ENCODE data around the gene FAM111A. TPM values are rescaled to one million over a fixed set of nuclear protein-coding genes. Genes with fewer than 3 reads are reported as not detected.

The FAM111A gene
- total and polyA plus RNA-seq, 9 of the 15 experiments (the other 6 are each of a cell fraction or from before 2014, with no cell fraction given) = 14.8 to 30.6 (median 20.1) TPM

DNA sequence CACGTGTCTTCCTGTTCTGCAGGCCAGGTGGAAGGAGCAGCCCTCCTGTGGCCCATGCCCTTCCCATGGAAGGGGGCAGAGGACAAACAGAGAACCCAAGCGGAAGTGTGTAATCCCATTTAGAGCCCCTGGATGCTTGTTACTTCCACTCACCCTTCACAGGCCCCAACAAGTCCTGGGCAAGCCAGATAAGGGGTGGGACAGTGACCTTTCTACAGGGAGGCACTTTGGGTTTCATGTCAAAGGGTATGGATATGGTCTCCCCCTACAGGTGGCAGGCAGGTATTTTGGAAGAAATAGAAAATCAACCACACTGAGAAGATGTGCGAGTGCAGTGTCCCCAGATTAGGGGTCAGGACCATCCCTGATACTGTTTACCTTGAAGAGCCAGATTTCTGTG lies 58.7 kb downstream of the FAM111A start (continued):
- TF ChIP-seq, protein P1, sequence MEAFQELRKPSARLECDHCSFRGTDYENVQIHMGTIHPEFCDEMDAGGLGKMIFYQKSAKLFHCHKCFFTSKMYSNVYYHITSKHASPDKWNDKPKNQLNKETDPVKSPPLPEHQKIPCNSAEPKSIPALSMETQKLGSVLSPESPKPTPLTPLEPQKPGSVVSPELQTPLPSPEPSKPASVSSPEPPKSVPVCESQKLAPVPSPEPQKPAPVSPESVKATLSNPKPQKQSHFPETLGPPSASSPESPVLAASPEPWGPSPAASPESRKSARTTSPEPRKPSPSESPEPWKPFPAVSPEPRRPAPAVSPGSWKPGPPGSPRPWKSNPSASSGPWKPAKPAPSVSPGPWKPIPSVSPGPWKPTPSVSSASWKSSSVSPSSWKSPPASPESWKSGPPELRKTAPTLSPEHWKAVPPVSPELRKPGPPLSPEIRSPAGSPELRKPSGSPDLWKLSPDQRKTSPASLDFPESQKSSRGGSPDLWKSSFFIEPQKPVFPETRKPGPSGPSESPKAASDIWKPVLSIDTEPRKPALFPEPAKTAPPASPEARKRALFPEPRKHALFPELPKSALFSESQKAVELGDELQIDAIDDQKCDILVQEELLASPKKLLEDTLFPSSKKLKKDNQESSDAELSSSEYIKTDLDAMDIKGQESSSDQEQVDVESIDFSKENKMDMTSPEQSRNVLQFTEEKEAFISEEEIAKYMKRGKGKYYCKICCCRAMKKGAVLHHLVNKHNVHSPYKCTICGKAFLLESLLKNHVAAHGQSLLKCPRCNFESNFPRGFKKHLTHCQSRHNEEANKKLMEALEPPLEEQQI (IDR thresholded peaks at IDR 0.05) = no peak
- TF ChIP-seq CXXC5 (CRISPR knock-in tag; IDR thresholded peaks at IDR 0.05) = no peak
- TF ChIP-seq LARP7 (IDR thresholded peaks at IDR 0.05) = no peak
- no peak for TF ChIP-seq ZNF77 (CRISPR knock-in tag; IDR thresholded peaks at IDR 0.05)
- no peak for TF ChIP-seq NR2C2 (CRISPR knock-in tag; IDR thresholded peaks at IDR 0.05)
- peak; percentile 28; the same call in 1 of the 2 replicates for TF ChIP-seq NR2C2 (tag; IDR thresholded peaks at IDR 0.05)
- no peak for TF ChIP-seq ZNF551 (CRISPR knock-in tag; IDR thresholded peaks at IDR 0.05)
- no peak for TF ChIP-seq RFX5 (IDR thresholded peaks at IDR 0.05; ENCODE audit: low read depth, low read length)
- TF ChIP-seq NCOA4 (IDR thresholded peaks at IDR 0.05; ENCODE audit: partially characterized antibody) = no peak
- TF ChIP-seq ZFP30 (CRISPR knock-in tag; IDR thresholded peaks at IDR 0.05; ENCODE audit: borderline replicate concordance) = no peak
- no peak for TF ChIP-seq DNMT1 (IDR thresholded peaks at IDR 0.05)
- TF ChIP-seq TAL1 (IDR thresholded peaks at IDR 0.05) = peak; percentile 17; the same call in 1 of the 2 replicates
- TF ChIP-seq, protein P2, sequence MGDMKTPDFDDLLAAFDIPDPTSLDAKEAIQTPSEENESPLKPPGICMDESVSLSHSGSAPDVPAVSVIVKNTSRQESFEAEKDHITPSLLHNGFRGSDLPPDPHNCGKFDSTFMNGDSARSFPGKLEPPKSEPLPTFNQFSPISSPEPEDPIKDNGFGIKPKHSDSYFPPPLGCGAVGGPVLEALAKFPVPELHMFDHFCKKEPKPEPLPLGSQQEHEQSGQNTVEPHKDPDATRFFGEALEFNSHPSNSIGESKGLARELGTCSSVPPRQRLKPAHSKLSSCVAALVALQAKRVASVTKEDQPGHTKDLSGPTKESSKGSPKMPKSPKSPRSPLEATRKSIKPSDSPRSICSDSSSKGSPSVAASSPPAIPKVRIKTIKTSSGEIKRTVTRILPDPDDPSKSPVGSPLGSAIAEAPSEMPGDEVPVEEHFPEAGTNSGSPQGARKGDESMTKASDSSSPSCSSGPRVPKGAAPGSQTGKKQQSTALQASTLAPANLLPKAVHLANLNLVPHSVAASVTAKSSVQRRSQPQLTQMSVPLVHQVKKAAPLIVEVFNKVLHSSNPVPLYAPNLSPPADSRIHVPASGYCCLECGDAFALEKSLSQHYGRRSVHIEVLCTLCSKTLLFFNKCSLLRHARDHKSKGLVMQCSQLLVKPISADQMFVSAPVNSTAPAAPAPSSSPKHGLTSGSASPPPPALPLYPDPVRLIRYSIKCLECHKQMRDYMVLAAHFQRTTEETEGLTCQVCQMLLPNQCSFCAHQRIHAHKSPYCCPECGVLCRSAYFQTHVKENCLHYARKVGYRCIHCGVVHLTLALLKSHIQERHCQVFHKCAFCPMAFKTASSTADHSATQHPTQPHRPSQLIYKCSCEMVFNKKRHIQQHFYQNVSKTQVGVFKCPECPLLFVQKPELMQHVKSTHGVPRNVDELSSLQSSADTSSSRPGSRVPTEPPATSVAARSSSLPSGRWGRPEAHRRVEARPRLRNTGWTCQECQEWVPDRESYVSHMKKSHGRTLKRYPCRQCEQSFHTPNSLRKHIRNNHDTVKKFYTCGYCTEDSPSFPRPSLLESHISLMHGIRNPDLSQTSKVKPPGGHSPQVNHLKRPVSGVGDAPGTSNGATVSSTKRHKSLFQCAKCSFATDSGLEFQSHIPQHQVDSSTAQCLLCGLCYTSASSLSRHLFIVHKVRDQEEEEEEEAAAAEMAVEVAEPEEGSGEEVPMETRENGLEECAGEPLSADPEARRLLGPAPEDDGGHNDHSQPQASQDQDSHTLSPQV (IDR thresholded peaks at IDR 0.05) = no peak
- TF ChIP-seq ZNF140 (CRISPR knock-in tag; IDR thresholded peaks at IDR 0.05) = no peak
- TF ChIP-seq ZNF79 (CRISPR knock-in tag; IDR thresholded peaks at IDR 0.05; ENCODE audit: low read depth) = no peak
- TF ChIP-seq, protein P3, sequence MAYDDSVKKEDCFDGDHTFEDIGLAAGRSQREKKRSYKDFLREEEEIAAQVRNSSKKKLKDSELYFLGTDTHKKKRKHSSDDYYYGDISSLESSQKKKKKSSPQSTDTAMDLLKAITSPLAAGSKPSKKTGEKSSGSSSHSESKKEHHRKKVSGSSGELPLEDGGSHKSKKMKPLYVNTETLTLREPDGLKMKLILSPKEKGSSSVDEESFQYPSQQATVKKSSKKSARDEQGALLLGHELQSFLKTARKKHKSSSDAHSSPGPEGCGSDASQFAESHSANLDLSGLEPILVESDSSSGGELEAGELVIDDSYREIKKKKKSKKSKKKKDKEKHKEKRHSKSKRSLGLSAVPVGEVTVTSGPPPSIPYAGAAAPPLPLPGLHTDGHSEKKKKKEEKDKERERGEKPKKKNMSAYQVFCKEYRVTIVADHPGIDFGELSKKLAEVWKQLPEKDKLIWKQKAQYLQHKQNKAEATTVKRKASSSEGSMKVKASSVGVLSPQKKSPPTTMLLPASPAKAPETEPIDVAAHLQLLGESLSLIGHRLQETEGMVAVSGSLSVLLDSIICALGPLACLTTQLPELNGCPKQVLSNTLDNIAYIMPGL (CRISPR knock-in tag; IDR thresholded peaks at IDR 0.05) = no peak
- TF ChIP-seq, protein P4, sequence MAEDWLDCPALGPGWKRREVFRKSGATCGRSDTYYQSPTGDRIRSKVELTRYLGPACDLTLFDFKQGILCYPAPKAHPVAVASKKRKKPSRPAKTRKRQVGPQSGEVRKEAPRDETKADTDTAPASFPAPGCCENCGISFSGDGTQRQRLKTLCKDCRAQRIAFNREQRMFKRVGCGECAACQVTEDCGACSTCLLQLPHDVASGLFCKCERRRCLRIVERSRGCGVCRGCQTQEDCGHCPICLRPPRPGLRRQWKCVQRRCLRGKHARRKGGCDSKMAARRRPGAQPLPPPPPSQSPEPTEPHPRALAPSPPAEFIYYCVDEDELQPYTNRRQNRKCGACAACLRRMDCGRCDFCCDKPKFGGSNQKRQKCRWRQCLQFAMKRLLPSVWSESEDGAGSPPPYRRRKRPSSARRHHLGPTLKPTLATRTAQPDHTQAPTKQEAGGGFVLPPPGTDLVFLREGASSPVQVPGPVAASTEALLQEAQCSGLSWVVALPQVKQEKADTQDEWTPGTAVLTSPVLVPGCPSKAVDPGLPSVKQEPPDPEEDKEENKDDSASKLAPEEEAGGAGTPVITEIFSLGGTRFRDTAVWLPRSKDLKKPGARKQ (CRISPR knock-in tag; IDR thresholded peaks at IDR 0.05) = no peak
- TF ChIP-seq STAT5B (CRISPR knock-in tag; IDR thresholded peaks at IDR 0.05) = no peak
- no peak for TF ChIP-seq DPF2 (IDR thresholded peaks at IDR 0.05)
- no peak for TF ChIP-seq PHF8 (IDR thresholded peaks at IDR 0.05; ENCODE audit: borderline replicate concordance, low read length)
- no peak for TF ChIP-seq PTBP1 (IDR thresholded peaks at IDR 0.05; ENCODE audit: low read depth, low read length)
- no peak for TF ChIP-seq EZH2 (IDR thresholded peaks at IDR 0.05; ENCODE audit: borderline replicate concordance, low read depth, low read length)
